OCI-LY1 (cell line): ENCODE results near the gene UMAD1.

Experiments
- H2AFZ ChIP-seq: fragments of 200-600 bp; sonication (generic), shearing (Covaris generic); 2 replicates; pipeline ENCODE4 v1.6.0; 2014; ENCODE audit warnings: antibody characterized with exemption, mild to moderate bottlenecking, low read length
- H3F3A ChIP-seq: fragments of 200-600 bp; sonication (generic), shearing (Covaris generic); 2 replicates; pipeline ENCODE4 v1.6.0; 2014; ENCODE audit warnings: mild to moderate bottlenecking, antibody characterized with exemption, low read length, moderate library complexity; ENCODE audit not compliant: insufficient read depth
- H3K27ac ChIP-seq: fragments of 200-600 bp; sonication (generic); 2 replicates; pipeline ENCODE4 v1.5.1; 2014; ENCODE audit warnings: low read length, mixed run types, mild to moderate bottlenecking, low read depth; ENCODE audit not compliant: poor library complexity, severe bottlenecking
- H3K27me3 ChIP-seq: fragments of 200-600 bp; sonication (generic); 2 replicates; pipeline ENCODE4 v1.6.0; 2014; ENCODE audit warnings: antibody characterized with exemption, mild to moderate bottlenecking, low read length, moderate library complexity; ENCODE audit not compliant: insufficient read depth
- H3K36me3 ChIP-seq: fragments of 200-600 bp; sonication (generic); 2 replicates; pipeline ENCODE4 v1.6.1; 2014; ENCODE audit warnings: mild to moderate bottlenecking, antibody characterized with exemption, low read length, moderate library complexity, mixed read lengths; ENCODE audit not compliant: insufficient read depth
- H3K4me1 ChIP-seq: fragments of 200-600 bp; sonication (generic); 2 replicates; pipeline ENCODE4 v1.5.1; 2014; ENCODE audit warnings: mild to moderate bottlenecking, low read length, moderate library complexity; ENCODE audit not compliant: insufficient read depth, severe bottlenecking
- H3K4me2 ChIP-seq: fragments of 200-600 bp; sonication (generic), shearing (Covaris generic); 2 replicates; pipeline ENCODE4 v1.6.1; 2014; ENCODE audit warnings: low read length
- H3K4me3 ChIP-seq: fragments of 200-600 bp; sonication (generic); 2 replicates; pipeline ENCODE4 v1.5.1; 2014; ENCODE audit warnings: low read length, low read depth, mild to moderate bottlenecking, mixed read lengths; ENCODE audit not compliant: poor library complexity, severe bottlenecking
- H3K79me2 ChIP-seq: fragments of 200-600 bp; shearing (Covaris generic); 2 replicates; pipeline ENCODE4 v1.6.1; 2016; ENCODE audit warnings: mixed run types, low read length, mixed read lengths; ENCODE audit not compliant: insufficient read depth
- H3K9ac ChIP-seq: fragments of 200-600 bp; sonication (generic), shearing (Covaris generic); 2 replicates; pipeline ENCODE4 v1.6.1; 2014; ENCODE audit warnings: mild to moderate bottlenecking, low read length, mixed read lengths
- H3K9me2 ChIP-seq: fragments of 200-600 bp; sonication (generic), shearing (Covaris generic); 2 replicates; pipeline ENCODE4 v1.6.1; 2014; ENCODE audit warnings: low read depth, mild to moderate bottlenecking, low read length, mixed read lengths
- H3K9me3 ChIP-seq: fragments of 200-600 bp; shearing (Covaris generic); 2 replicates; pipeline ENCODE4 v1.6.1; 2014; ENCODE audit warnings: low read length, mixed read lengths
- H4K20me1 ChIP-seq: fragments of 200-600 bp; sonication (generic), shearing (Covaris generic); 2 replicates; pipeline ENCODE4 v1.6.0; 2016; ENCODE audit warnings: mild to moderate bottlenecking, low read length; ENCODE audit not compliant: insufficient read depth
- CTCF ChIP-seq: fragments of 200-600 bp; sonication (generic), shearing (Covaris generic); IDR thresholded peaks from 2 replicates; pipeline ENCODE4 v1.5.1; 2017; ENCODE audit warnings: mild to moderate bottlenecking, antibody characterized with exemption, low read length, moderate library complexity, mixed read lengths
- EZH2 ChIP-seq: fragments of 200-600 bp; sonication (generic), shearing (Covaris generic); IDR thresholded peaks from 2 replicates; pipeline ENCODE4 v1.8.0; 2017; ENCODE audit warnings: borderline replicate concordance, mixed run types, mild to moderate bottlenecking, antibody characterized with exemption, low read length, moderate library complexity, mixed read lengths

Gene UMAD1

GRCh38 chr7:7704867-7705266 is 64.3 kb downstream of the UMAD1 start:
- H3K27ac ChIP-seq, result no peak overlapping the region
- no peaks in the 10 kb centered on the region for H4K20me1 ChIP-seq
- no peaks in the 10 kb centered on the region for H3F3A ChIP-seq
- TF ChIP-seq EZH2, result no peak
- no peak for TF ChIP-seq CTCF
- H3K9ac ChIP-seq, result no peak overlapping the region
- no peaks in the 10 kb centered on the region for H3K36me3 ChIP-seq
- no peaks in the 10 kb centered on the region for H3K27me3 ChIP-seq
- no peaks in the 10 kb centered on the region for H3K79me2 ChIP-seq
- H3K9me2 ChIP-seq, result no peaks in the 10 kb centered on the region
- H3K4me1 ChIP-seq, result peaks cover 21% of the 10 kb centered on the region
- H3K4me3 ChIP-seq, result no peak overlapping the region
- H3K9me3 ChIP-seq, result no peaks in the 10 kb centered on the region
- H3K4me2 ChIP-seq, result no peak overlapping the region
- H2AFZ ChIP-seq, result no peak overlapping the region

- no peaks in the 10 kb centered on the region for H4K20me1 ChIP-seq
- no peak overlapping the region for H3K27ac ChIP-seq
- no peak overlapping the region for H3K4me3 ChIP-seq
- no peaks in the 10 kb centered on the region for H3K9me2 ChIP-seq
- no peaks in the 10 kb centered on the region for H3K36me3 ChIP-seq
- no peak overlapping the region for H3K4me2 ChIP-seq
- TF ChIP-seq CTCF (no peak), EZH2 (no peak)
- H3F3A ChIP-seq, result no peaks in the 10 kb centered on the region
- H3K9me3 ChIP-seq, result no peaks in the 10 kb centered on the region
- H3K9ac ChIP-seq, result no peak overlapping the region
- no peak overlapping the region for H2AFZ ChIP-seq
- no peaks in the 10 kb centered on the region for H3K79me2 ChIP-seq
- H3K27me3 ChIP-seq, result no peaks in the 10 kb centered on the region
- peaks cover 21% of the 10 kb centered on the region for H3K4me1 ChIP-seq
Measured at GRCh38 chr7:7705318-7705717, 64.8 kb downstream of the UMAD1 start.

GRCh38 chr7:7706101-7706511 is 65.6 kb downstream of the UMAD1 start:
- no peaks in the 10 kb centered on the region for H3K9me3 ChIP-seq
- no peak overlapping the region for H3K27ac ChIP-seq
- H3K9ac ChIP-seq, result no peak overlapping the region
- H3K4me2 ChIP-seq, result no peak overlapping the region
- no peak overlapping the region for H3K4me3 ChIP-seq
- H3K27me3 ChIP-seq, result no peaks in the 10 kb centered on the region
- no peaks in the 10 kb centered on the region for H3K79me2 ChIP-seq
- no peak for TF ChIP-seq EZH2
- TF ChIP-seq CTCF, result no peak
- H3F3A ChIP-seq, result no peaks in the 10 kb centered on the region
- H4K20me1 ChIP-seq, result no peaks in the 10 kb centered on the region
- peaks cover 18% of the 10 kb centered on the region for H3K4me1 ChIP-seq
- no peak overlapping the region for H2AFZ ChIP-seq
- H3K9me2 ChIP-seq, result no peaks in the 10 kb centered on the region
- H3K36me3 ChIP-seq, result no peaks in the 10 kb centered on the region
